Stimulated activated CD8-positive, alpha-beta memory T cell treated with anti-CD3 and anti-CD28 coated beads, Interleukin-12 subunit alpha, Interleukin-12 subunit beta, amount 100 ng/mL, for 4 hours (primary cell): ENCODE data around the gene AAK1.
"Not testable (repeated sequence)": the region's sequence is repeated elsewhere in the genome, so short reads cannot be mapped to it uniquely, and the experiment has no call there.

ENCODE experiments used
- DNase-seq: peaks from one replicate; pipeline ENCODE4 v3.0.0-alpha.2; 2020; ENCODE audit warnings: low read depth

Gene AAK1

DNA sequence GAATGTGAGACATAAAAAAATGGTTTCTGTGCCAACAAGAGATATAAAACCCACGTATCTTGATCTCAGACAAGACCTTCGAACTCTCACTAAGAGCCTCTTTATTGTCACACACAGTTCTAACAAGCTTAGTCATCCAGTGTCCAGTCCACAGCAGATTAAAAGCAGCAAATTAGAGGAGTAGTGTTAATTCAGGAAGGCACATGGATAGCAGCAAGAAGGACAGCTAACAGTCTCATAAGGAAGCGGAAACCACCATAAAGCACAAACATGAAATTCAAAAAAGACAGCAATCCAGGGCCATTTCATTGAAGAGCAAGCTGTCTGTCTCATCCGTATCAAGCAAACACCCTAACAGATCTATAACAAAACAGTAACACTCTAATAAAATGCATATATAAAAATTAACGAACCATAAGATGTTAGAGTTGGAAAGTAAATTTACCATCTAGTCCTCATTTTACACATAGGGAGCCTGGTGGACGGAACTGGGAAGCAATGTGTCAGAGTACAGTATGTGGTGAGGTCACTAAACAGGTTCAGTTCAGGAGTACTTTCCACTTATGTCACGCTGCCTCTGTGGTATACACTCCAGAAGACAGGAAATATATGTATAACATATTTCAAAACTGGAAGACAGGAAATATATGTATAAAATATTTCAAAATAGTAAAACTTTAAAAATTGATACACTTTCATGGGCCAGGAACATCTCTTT is 18.3 kb downstream of the AAK1 start:
- no peak for DNase-seq

DNA sequence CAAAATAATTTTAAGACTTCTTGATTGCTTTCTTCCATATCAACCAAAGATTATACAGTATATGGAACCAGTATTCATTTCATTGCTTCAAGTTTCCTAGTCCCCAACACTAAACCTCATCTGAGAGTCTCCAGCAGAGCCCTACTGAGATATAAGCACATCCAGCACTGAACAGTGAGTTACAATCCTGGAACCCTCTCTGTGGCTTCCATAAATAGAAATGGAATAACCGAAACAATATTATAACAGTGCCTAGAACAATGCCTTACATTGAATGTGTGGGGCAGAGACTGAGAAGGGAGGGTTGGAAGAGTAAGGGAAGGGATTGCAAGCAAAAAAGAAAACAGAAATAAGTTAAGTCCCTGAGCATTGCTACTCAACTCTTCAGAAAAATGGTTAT is 18.9 kb downstream of the AAK1 start:
- DNase-seq: no peak

DNA sequence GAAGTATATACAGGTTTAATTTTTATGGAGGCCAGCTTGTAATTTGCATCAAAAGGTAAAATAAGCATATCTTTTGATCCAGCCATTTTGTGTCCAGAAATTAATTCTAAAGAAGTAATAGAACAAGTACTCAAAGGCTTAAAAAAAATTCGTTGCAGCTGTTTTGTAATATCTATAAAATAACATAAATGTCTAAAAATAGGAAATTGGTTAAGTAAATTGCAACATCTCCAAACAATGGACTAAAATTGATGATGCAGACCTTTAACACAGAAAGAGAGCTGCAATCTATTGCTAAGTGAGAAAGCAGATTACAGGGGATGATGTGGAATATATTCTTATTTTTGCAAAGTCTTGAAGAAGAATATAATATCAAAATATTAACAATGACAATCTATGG is 19.4 kb downstream of the AAK1 start:
- no peak for DNase-seq

DNA sequence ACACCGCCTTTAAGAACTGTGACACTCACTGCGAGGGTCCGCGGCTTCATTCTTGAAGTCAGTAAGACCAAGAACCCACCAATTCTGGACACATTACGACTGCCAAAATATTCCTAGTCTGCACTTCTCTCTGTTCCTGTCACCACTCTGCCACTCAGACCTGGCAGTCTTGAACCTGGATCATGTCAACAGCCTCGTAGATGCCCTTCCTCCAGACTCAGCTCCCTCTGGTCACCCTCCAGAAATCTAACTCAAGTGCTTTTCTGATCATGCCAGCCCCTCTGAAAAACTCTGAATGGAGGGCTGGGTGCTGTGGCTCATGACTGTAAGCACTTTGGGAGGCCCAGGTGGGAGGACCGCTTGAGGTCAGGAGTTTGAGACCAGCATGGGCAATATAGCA is 20.3 kb downstream of the AAK1 start:
- DNase-seq: no peak

DNA sequence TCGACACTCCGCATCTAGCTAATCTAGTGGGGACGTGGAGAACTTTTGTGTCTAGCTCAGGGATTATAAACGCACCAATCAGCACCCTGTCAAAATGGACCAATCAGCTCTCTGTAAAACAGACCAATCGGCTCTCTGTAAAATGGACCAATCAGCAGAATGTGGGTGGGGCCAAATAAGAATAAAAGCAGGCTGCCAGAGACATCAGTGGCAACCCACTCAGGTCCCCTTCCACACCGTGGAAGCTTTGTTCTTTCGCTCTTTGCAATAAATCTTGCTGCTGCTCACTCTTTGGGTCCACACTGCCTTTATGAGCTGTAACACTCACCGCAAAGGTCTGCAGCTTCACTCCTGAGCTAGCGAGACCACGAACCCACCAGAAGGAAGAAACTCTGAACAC is 20.7 kb downstream of the AAK1 start:
- not testable (repeated sequence) for DNase-seq

DNA sequence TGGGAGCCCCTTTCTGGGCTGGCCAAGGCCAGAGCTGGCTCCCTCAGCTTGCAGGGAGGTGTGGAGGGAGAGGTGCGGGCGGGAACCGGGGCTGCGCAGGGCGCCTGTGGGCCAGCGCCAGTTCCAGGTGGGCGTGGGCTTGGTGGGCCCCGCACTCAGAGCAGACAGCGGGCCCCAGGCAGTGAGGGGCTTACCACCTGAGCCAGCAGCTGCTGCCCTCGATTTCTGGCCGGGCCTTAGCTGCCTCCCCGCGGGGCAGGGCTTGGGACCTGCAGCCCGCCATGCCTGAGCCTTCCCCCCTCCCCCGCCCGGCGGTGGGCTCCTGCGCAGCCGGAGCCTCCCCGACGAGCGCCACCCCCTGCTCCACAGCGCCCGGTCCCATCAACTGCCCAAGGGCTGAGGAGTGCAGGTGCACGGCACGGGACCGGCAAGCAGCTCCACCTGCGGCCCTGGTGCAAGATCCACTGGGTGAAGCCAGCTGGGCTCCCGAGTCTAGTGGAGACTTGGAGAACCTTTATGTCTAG is 21.5 kb downstream of the AAK1 start:
- DNase-seq: not testable (repeated sequence)

DNA sequence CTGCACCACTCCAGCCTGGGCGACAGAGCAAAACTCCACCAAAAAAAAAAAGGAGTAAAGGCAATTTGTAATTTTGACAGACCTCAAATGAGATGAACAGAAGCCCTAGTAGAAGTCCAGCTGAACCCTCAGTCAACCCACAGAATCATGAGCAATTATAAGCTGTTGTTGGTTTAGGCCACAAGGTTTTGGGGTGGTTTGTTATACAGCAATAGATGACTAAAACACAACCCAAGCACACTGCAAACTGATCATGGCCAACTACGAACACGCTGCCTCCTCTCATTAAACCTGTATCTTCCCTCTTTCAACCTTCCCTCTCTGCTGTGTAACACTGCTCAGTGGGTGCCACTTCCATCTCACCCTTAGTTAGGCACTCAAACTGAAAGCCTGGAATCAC is 22.1 kb downstream of the AAK1 start:
- no peak for DNase-seq

DNA sequence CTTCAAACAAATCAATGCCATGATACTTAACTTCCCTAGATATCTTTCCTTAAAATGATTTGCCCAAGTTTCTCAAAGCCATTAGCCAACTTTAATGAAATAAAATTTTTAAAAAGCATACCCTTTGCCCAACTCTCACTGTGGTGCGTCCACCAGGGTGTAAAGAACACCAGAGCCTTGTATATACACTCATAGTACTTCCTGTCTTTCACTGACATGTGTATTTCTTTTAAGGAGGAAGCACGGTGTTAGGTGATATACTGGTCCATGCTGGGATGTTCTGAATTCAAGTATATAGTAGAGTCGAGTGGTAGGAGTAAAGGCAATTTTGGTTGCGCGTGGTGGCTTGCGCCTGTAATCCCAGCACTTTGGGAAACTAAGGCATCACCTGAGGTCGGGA is 22.7 kb downstream of the AAK1 start:
- no peak for DNase-seq

DNA sequence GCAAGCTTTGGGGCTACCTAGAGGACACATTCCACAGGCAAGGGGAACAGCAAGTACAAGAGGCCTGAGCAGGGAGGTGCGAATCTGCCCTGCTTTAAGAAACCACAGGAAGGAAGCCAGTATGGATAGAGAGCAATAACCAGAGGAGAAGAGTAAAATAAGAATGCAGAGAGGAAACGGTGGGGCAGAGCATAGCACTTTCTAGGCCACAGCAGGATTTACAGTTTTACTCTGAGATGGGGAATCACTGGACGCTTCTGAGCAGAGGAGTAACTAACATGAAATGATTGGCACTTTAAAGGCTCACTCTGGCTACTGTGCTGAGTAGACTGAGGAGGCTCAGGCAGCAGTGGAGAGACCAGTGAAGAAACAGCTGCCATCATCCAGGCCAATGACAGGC is 23.8 kb downstream of the AAK1 start:
- DNase-seq: no peak

DNA sequence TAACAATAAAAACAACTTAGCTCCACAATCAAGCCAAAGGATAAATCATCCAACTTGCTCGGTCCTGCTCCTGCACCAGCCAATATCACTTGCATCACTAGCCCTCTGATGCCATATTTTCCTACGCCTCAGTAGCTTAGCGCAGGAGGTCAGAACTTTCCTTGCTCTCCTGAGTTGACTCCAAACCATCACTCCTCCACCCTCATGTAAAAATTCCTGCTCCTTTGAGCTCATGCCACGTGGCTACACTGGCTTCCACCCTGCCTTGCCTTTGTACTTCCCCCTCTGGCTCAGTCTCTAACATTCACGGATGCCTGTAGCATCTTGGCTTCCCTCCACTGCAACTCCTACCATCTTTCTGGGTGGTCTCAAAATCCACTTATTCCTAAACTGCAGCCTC is 25.2 kb downstream of the AAK1 start:
- no peak for DNase-seq

DNA sequence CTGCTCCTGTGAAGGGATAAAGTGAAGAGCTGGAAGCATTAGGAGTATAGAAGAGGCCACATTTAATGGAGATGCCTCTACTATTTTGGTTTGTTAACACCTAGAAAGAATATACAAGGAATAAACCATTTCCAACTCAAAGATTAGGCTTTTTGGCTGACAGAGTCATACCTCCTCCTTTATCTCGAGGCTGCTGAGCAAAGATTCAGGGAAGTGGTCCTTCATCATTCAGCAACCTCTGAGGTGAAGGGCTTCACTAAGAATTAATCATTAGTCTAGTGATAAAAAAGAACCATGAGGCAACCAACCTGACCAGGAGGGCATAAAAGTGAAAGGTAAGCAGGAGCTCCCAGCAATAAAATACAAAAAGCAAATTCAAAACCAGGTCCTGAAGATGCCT is 25.8 kb downstream of the AAK1 start:
- DNase-seq: no peak

DNA sequence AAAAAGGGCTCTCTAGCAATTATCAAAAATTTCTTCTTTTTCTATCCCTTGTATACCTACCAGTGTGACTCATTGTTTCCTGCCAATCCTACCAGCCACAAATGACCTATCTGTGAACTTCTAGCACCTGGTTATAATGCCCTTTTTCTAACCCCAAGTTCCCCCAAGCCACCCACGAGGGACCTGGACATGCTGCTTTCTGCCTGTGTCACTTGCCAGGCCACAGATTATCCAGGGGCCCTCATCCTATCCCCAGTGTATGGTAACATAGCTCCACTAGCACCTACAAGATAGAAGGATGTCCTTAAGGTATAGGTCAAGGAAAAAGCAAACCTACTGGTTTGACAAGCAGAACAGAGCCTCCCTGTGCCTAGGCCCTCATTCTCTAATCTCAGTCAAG is 26.8 kb downstream of the AAK1 start:
- DNase-seq: no peak

DNA sequence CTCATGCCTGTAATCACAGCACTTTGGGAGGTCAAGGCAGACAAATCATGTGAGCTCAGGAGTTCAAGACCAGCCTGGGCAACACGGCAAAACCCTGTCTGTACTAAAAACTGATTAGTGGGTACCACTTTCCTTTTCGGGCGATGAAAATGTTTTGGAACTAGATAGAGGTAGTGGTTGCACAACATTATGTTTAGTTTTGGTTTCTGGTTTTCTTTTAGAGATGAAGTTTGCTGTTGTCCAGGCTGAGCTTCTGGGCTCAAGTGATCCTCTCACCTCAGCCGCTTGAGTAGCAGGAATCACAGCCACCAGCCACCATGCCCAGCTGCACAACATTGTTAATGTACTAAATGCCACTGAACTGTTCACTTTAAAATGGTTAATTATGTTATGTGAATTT is 27.6 kb downstream of the AAK1 start:
- DNase-seq: no peak

DNA sequence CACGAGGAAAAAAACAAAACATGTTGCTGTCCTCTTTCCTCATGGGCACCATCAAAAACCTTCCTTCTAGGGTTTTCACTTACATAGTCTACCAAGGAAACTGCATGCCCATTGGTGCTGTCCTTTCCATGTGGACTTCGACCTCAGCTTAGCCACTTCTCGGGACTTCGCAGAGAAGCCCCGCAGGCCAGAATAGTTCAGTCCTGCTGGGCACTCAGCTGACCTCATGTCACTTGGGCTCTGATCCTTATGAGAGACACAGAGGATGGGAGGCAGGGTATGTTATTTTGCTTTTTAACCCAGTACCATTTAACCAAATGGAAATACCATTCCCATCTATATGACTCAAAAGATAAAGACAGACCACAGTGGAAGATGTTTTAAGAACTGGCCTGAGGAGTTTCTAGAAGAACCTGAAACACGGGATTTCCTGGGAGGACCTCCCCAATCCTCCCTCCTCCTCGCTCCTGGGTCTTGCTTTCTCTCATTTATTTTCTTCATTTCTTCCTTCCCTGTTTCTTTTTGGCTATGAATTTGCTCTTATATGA is 28.4 kb downstream of the AAK1 start:
- DNase-seq: no peak

DNA sequence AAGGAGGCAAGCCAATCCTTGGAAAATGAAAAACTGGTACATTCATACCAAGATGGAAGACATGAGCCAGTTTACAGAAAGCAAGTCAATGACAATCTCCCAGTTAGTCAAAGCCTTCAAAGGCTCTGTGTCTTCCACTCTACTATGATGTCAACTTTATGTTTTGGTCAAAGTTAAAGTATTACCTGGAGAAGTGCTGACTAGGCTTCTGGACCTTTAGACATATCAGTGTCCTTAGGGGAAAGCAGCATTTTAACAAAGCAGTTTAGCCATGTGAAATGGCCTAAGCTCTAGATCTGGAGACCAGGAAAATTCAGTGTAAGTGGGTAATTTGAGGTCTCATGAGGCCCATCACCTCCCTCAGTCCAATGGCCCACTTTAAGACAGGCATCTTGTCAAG is 30.8 kb downstream of the AAK1 start:
- DNase-seq: no peak

DNA sequence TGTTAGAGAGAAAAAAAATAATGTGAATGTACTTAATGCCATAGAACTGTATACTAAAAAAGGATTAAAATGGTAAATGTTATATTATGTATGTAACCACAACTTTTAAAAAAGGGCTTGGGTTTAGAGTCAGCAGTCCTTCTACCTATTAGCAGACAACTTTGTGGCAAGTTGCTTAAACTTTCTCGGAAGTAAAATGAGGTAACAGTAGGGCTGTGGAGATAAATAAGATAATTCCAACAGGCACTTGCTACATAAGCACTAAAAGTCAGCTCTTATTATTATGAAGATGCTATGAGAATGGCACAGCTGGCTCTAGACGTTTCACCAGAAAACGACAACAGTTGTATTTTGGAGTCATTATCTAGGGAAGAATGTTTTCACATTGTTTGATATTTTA is 31.3 kb downstream of the AAK1 start:
- DNase-seq: no peak

DNA sequence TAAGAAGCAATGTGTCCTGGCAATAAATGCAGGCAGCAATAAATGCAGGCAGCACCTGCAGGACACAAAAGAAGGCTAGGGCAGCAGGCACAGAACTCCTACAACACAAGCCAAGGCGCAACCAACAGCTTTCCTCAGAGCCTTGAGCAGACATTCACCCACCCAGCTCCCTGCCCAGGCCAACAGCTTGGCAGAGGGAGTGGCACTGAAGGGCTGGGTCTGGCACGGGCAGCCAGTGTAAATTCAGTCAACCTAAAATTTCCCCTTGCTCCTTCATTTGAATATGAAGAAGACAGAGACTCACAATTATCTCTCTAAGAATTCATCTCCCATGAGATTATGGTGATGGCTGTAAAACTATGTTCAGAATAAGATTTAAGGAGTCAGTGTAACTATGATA is 35.4 kb downstream of the AAK1 start:
- DNase-seq: no peak

DNA sequence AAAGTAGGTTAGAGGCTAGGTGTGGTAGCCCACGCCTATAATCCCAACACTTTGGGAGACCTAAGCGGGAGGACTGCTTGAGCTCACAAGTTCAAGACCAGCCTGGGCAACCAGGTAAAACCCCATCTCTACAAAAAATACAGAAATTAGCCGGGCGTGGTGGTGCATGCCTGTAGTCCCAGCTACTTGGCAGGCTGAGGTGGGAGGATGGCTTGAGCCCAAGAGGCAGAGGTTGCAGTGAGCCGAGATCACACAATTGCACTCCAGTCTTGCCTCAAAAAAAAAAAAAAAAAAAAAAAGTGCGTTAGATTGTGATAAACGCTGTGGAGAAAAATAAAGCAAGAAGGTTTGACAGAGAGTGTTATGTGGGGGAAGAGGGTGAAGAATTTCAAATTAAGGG is 36.8 kb downstream of the AAK1 start:
- DNase-seq: not testable (repeated sequence)

DNA sequence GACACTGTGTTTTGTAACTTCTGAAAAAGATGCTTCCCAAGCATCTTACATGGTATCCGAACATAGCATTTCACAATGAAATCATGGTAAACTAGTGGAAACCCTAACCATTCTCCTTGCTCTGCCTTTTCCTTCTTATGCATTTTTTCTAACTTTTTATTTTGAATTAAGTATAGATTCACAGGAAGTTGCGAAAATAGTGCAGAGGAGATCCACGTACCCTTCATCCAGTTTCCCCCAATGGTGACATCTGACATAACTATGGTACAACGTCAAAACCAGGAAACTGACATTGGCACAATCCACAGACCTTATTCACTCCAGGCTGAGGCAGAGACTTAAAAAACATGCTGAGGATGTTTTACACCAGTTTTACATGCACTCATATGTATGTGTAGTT is 38.3 kb downstream of the AAK1 start:
- no peak for DNase-seq

DNA sequence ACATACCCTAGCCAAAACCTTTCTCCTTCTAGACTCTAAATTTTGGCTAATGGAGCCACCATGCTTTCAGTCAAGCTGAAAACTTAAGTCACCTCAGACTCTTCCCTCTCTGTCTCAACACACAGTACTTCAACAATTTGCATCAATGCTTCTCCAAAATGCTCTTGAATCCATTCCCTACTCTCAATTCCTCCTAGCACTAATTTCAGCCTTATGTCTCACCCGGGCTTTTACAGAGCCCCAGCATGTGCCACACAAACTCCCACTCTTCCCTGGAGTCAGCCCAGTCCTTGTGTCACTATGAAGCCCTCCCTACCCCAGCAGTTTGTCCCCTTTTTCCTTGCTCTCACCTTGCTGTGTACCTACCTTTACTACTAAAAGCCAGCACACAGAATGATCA is 38.7 kb downstream of the AAK1 start:
- DNase-seq: no peak

DNA sequence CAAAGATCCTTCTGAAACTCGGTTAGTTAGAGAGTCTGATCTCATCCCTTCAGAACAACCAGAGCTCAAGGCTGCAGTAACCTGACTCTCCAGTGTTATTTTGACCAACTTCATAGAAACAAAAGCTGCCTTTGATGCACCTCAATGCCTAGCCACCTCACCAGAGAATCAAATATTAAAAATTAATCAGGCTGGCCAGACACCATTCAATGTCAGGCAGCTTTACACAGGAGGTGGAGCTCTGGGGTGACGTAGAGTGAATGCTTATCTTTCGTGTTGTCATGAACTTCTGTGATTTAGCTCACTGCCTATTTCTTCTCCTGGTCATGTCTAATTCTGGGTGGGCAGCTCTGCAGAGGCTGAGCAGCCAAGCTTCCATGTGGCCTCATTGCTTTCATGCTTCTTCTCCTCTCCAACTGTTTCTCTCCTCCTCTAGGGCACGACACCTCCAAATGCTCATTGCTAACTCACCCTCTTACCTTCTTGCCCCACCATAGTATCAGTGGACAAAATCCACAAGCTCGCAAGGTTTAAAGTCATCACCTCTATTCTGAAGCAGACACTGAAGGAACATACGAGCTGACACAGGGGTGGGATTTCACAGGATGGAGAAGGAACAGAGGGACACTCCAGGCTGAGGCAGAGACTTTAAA is 39.4 kb downstream of the AAK1 start:
- no peak for DNase-seq

DNA sequence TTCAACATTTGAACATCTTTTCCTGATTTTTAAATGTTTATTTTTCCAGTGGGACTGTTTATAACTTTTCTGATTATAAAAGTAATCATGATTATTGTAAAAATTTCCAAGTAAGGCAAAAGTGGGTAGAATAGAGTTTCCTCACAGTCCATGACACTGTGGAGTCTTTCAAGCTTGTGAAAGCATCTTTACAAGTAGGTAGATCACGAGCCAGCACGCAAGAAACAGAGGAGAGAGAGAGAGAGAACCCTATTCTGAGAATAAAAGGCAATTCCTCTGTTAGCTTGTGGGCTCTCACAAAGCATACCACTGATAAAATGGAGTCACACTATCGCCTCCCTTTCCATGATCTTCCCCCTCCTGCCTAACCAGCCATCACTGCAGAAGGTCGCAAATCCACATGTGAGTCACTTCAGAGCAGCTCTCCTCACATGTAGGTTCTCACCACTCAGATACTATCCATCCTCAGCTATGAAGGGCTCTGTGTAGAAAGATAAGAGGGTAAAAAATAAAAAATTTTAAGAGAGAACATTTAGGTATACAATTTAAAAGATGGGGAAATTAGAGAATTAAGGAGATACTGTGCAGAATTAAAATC is 40.3 kb downstream of the AAK1 start:
- no peak for DNase-seq

DNA sequence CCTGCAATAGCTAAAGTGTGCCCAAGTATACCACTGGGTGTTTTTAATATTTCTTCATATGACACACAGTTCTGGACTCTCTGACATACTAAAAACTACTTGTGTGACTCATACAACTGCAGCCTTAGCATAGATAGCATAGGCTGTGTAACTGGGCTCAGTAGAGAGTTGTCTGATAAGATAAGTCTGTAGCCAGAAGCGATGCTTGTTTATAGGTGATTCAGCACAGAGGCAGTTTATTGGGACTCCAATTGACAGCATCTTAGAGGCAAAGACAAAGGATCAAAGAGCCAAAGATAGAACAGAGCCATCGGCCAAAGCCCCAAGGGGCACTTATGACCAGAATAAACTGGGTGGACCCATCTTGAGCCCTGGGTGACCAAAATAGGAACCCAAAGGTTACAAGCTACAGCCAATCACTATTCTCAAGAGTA is 42.3 kb downstream of the AAK1 start:
- no peak for DNase-seq
